HG03521 (cell line): ENCODE measurements around the gene TBK1.
"Not testable (repeated sequence)": the region's sequence is repeated elsewhere in the genome, so short reads cannot be mapped to it uniquely, and the experiment has no call there.

ENCODE experiments used
- ATAC-seq: cut with Tn5 transposase; IDR thresholded peaks from one replicate; pipeline ENCODE4 v1.9.1; 2021; ENCODE audit warnings: mild to moderate bottlenecking, moderate library complexity; ENCODE audit not compliant: unreplicated experiment

TBK1 gene

DNA sequence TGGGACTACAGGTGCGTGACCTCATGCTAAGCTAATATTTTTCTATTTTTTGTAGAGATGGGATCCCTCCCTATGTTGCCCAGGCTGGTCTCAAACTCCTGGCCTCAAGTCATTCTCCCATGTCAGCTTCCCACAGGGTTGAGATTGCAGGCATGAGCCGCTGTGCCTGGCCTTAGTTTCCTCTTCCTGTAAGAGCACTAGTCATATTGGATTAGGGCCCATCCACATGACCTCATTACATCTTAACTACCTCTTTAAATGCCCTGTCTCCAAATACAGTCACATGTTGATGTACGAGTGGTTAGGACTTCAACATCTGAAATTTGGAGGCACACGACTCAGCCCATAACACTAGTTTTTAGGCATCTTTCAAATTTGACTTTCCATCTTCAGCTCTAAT, 86.2 kb downstream of the TBK1 start:
- ATAC-seq: no peak

GRCh38 chr12:64542409-64543047, 90.6 kb downstream of the TBK1 start:
- not testable (repeated sequence) for ATAC-seq

DNA sequence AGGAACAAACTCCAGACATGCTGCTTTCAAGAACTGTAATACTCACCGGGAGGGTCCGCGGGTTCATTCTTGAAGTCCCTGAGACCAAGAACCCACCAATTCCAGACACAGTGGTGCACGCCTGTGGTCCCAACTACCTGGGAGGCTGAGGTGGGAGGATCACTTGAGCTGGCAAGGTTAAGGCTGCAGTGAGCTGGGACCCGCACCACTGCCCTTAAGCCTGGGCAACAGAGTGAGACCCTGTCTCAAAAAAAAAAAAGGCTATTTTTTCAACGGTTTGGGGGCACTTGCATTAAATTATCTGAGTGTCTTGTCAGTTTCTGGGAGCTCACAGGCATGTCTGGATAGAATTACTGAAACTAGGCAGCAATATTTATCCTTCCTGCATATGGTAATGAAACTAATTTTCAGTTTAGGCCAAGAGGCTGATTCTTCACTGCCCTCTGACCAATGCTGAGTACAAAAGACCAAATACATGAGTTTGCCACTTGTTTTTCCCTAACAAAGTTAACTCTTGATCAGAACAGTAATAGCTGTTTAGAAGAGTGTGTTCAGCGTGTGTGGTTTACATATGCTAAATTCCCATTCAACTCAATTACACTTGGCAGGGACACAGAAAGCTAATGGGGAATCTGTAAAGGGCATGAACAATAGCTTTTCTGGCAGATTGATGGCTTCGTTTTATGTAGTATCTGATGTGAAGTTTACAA, 92.6 kb downstream of the TBK1 start:
- no peak for ATAC-seq

DNA sequence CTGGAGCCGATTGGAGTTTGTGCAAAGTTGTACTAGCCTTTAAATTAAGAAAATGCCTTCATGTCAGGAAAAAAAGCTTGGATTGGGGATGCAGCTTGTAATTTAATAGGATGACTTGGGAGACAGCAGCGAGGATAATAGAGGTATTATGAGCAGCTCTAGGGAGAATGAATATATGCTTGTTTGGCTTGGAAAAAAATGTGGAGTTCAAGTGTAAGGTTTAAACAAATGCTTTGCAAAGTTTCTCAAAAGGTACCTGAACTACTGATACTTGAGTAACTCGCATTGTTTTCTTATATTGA, 93.1 kb downstream of the TBK1 start:
- ATAC-seq: no peak

- no peak for ATAC-seq
Observed at GRCh38 chr12:64549108-64549507, 97.2 kb downstream of the TBK1 start.

- no peak for ATAC-seq
Observed at GRCh38 chr12:64550755-64551154, 98.8 kb downstream of the TBK1 start.

GRCh38 chr12:64551676-64552075, 99.8 kb downstream of the TBK1 start:
- no peak for ATAC-seq
